Measurements from ENCODE around the gene TRDN.
"Not testable (repeated sequence)": the region's sequence is repeated elsewhere in the genome, so short reads cannot be mapped to it uniquely, and the experiment has no call there.

TRDN gene

GRCh38 chr6:123489589-123489988, 147.2 kb downstream of the TRDN start:
- no peak for DNase-seq

- DNase-seq, result no peak
Observed at GRCh38 chr6:123480986-123481385, 155.8 kb downstream of the TRDN start.

GRCh38 chr6:123472025-123472702, 164.6 kb downstream of the TRDN start:
- not testable (repeated sequence) for DNase-seq

GRCh38 chr6:123467392-123467791, 169.4 kb downstream of the TRDN start:
- no peak for DNase-seq

GRCh38 chr6:123462152-123462551, 174.6 kb downstream of the TRDN start:
- DNase-seq, result no peak

- no peak for DNase-seq
Observed at GRCh38 chr6:123458218-123458617, 178.5 kb downstream of the TRDN start.

GRCh38 chr6:123456836-123457235, 179.9 kb downstream of the TRDN start:
- no peak for DNase-seq

- DNase-seq, result no peak
Observed at GRCh38 chr6:123454448-123454847, 182.3 kb downstream of the TRDN start.

GRCh38 chr6:123453071-123453470, 183.7 kb downstream of the TRDN start:
- not testable (repeated sequence) for DNase-seq

- no peak for DNase-seq
Observed at GRCh38 chr6:123448306-123448884, 188.4 kb downstream of the TRDN start.

GRCh38 chr6:123447315-123447937, 189.3 kb downstream of the TRDN start:
- DNase-seq, result no peak

- no peak for DNase-seq
Observed at GRCh38 chr6:123439371-123439770, 197.4 kb downstream of the TRDN start.

- DNase-seq, result no peak
Observed at GRCh38 chr6:123434186-123434585, 202.6 kb downstream of the TRDN start.

GRCh38 chr6:123430970-123431369, 205.8 kb downstream of the TRDN start:
- no peak for DNase-seq

- DNase-seq, result no peak
Observed at GRCh38 chr6:123427008-123427407, 209.7 kb downstream of the TRDN start.

- DNase-seq, result no peak
Observed at GRCh38 chr6:123423130-123423529, 213.6 kb downstream of the TRDN start.

GRCh38 chr6:123420512-123420911, 216.2 kb downstream of the TRDN start:
- no peak for DNase-seq

GRCh38 chr6:123418071-123418470, 218.7 kb downstream of the TRDN start:
- no peak for DNase-seq

- no peak for DNase-seq
Observed at GRCh38 chr6:123417535-123417934, 219.2 kb downstream of the TRDN start.

- DNase-seq, result peak; percentile 7
Observed at GRCh38 chr6:123415844-123416468, 220.8 kb downstream of the TRDN start.

- no peak for DNase-seq
Observed at GRCh38 chr6:123404975-123405374, 231.8 kb downstream of the TRDN start.

- DNase-seq, result no peak
Observed at GRCh38 chr6:123402052-123402451, 234.7 kb downstream of the TRDN start.

GRCh38 chr6:123398072-123398471, 238.7 kb downstream of the TRDN start:
- no peak for DNase-seq

- no peak for DNase-seq
Observed at GRCh38 chr6:123393331-123393730, 243.4 kb downstream of the TRDN start.
